Natural killer cell (primary cell): ENCODE data around the gene L3MBTL2. TPM values are rescaled to one million over a fixed set of nuclear protein-coding genes. Genes with fewer than 3 reads are reported as not detected.

ENCODE experiments used
- ATAC-seq, 3 donors: fragments of 150-1000 bp in 2 of 3; fragments of 200-7000 bp in 1 of 3; cut with Tn5 transposase; 1 replicate in 1 of 3; 2 replicates in 2 of 3; pipeline ENCODE4 v1.10.0; 2021; ENCODE audit warnings: mild to moderate bottlenecking in 2 of 3, moderate library complexity in 2 of 3
- DNase-seq, 2 donors: peaks; one replicate each; pipeline versions ENCODE4 v3.0.0 to v3.0.0-alpha.2; 2013 to 2021; ENCODE audit warnings: mixed read lengths in 1 of 2
- H3K27ac ChIP-seq: one replicate; pipeline ENCODE4 v1.5.1; 2013; ENCODE audit warnings: mild to moderate bottlenecking, low read length
- H3K27me3 ChIP-seq: one replicate; pipeline ENCODE4 v1.6.1; 2013; ENCODE audit warnings: low read length; ENCODE audit not compliant: control insufficient read depth, insufficient read depth
- H3K36me3 ChIP-seq: one replicate; pipeline ENCODE4 v1.6.1; 2013; ENCODE audit warnings: low read length; ENCODE audit not compliant: control insufficient read depth, insufficient read depth
- H3K4me1 ChIP-seq: one replicate; pipeline ENCODE4 v1.6.1; 2013; ENCODE audit warnings: low read length; ENCODE audit not compliant: control insufficient read depth, insufficient read depth
- H3K4me3 ChIP-seq: one replicate; pipeline ENCODE4 v1.5.1; 2013; ENCODE audit warnings: low read length
- H3K9me3 ChIP-seq: one replicate; pipeline ENCODE4 v1.6.1; 2013; ENCODE audit warnings: low read length; ENCODE audit not compliant: control insufficient read depth, insufficient read depth
- H3K27ac Mint-ChIP-seq, 2 donors: one replicate each; pipeline ENCODE4 v1.8.0; 2022; ENCODE audit warnings: mild to moderate bottlenecking in 2 of 2, mixed read lengths in 2 of 2, moderate library complexity in 1 of 2
- H3K27me3 Mint-ChIP-seq, 2 donors: one replicate each; pipeline ENCODE4 v1.8.0; 2022; ENCODE audit warnings: low read depth in 2 of 2, mixed read lengths in 2 of 2
- H3K36me3 Mint-ChIP-seq: one replicate; pipeline ENCODE4 v1.8.0; 2022; ENCODE audit warnings: mixed read lengths
- H3K4me1 Mint-ChIP-seq, 2 donors: one replicate each; pipeline ENCODE4 v1.8.0; 2022; ENCODE audit warnings: mixed read lengths in 2 of 2
- H3K4me3 Mint-ChIP-seq: one replicate; pipeline ENCODE4 v1.8.0; 2022; ENCODE audit warnings: mild to moderate bottlenecking, moderate library complexity, mixed read lengths
- H3K9me3 Mint-ChIP-seq, 2 donors: one replicate each; pipeline ENCODE4 v1.8.0; 2022; ENCODE audit warnings: mixed read lengths in 2 of 2
- CTCF ChIP-seq: fragments of 200-600 bp; IDR thresholded peaks from one replicate; pipeline ENCODE4 v1.8.0; 2022; ENCODE audit warnings: antibody characterized with exemption
- WGBS: methylation state at CpG from one replicate; pipeline ENCODE4 v1.1.7; 2013; ENCODE audit warnings: missing lambda C conversion rate; ENCODE audit not compliant: insufficient coverage; 5-methylcytosine and 5-hydroxymethylcytosine counted together
- intact Hi-C: fragments of 100-400 bp; cut with micrococcal nuclease; formaldehyde crosslinking; loops from one replicate; pipeline ENCODE4 v1.14.2; 2022
- total RNA-seq, 4 donors: library from RNA; stranded (reverse); fragments of 120-200 nt in 1 of 4; gene quantifications; one replicate each; pipeline versions ENCODE4 v1.2.3 to v1.2.4, GENCODE V29; 2013 to 2022

The L3MBTL2 gene
- total RNA-seq, 3 donors from 2014 or later (not counting 1 experiment from before 2014, with no cell fraction given): 25.2 to 32.1 (median 31.7) TPM

- Mint-ChIP-seq H3K4me1 (no peaks in the 10 kb centered on the region), H3K4me3 (no peak overlapping the region), H3K27me3 (no peaks in the 10 kb centered on the region), H3K27ac (no peak overlapping the region), H3K36me3 (no peaks in the 10 kb centered on the region), H3K9me3 (no peaks in the 10 kb centered on the region)
- H3K27me3 ChIP-seq: no peaks in the 10 kb centered on the region
- H3K36me3 ChIP-seq: peaks cover 48% of the 10 kb centered on the region
- no peak overlapping the region for H3K27ac ChIP-seq
- DNase-seq: no peak
- ATAC-seq: no peak
- intact Hi-C loops: no loop called here
- no peaks in the 10 kb centered on the region for H3K4me1 ChIP-seq
- no peak overlapping the region for H3K4me3 ChIP-seq
- 94% methylated on average over 19 of the region's 21 CpGs for WGBS
- H3K9me3 ChIP-seq: no peaks in the 10 kb centered on the region
- no peak for TF ChIP-seq CTCF
Measured at GRCh38 chr22:41245917-41246499, 40.9 kb downstream of the L3MBTL2 start.

GRCh38 chr22:41247703-41248102 lies 42.6 kb downstream of the L3MBTL2 start:
- H3K4me1 Mint-ChIP-seq: no peaks in the 10 kb centered on the region
- WGBS: 93% methylated on average over 7 of the region's 7 CpGs
- H3K36me3 ChIP-seq: peaks cover 62% of the 10 kb centered on the region

GRCh38 chr22:41248314-41248713 lies 43.2 kb downstream of the L3MBTL2 start:
- Histone ChIP-seq H3K27me3 (no peaks in the 10 kb centered on the region), H3K9me3 (no peaks in the 10 kb centered on the region), H3K36me3 (peaks cover 68% of the 10 kb centered on the region), H3K27ac (no peak overlapping the region), H3K4me1 (no peaks in the 10 kb centered on the region), H3K4me3 (no peak overlapping the region)
- no peak for ATAC-seq
- no peak for TF ChIP-seq CTCF
- DNase-seq: no peak
- Mint-ChIP-seq H3K4me3 (no peak overlapping the region), H3K36me3 (no peaks in the 10 kb centered on the region), H3K4me1 (no peaks in the 10 kb centered on the region), H3K27me3 (no peaks in the 10 kb centered on the region), H3K27ac (no peak overlapping the region), H3K9me3 (no peaks in the 10 kb centered on the region)
- WGBS: 98% methylated on average over 15 of the region's 15 CpGs
- intact Hi-C loops: no loop called here

More at GRCh38 chr22:41247703-41248102, 42.6 kb downstream of the L3MBTL2 start:
- intact Hi-C loops: no loop called here
- H3K36me3 Mint-ChIP-seq: no peaks in the 10 kb centered on the region
- no peak overlapping the region for H3K4me3 Mint-ChIP-seq
- no peak overlapping the region for H3K27ac Mint-ChIP-seq
- ATAC-seq (no peak), DNase-seq (no peak)
- H3K4me3 ChIP-seq: no peak overlapping the region
- H3K4me1 ChIP-seq: no peaks in the 10 kb centered on the region
- no peaks in the 10 kb centered on the region for H3K9me3 Mint-ChIP-seq
- H3K27ac ChIP-seq: no peak overlapping the region
- no peaks in the 10 kb centered on the region for H3K27me3 ChIP-seq
- no peaks in the 10 kb centered on the region for H3K27me3 Mint-ChIP-seq
- H3K9me3 ChIP-seq: no peaks in the 10 kb centered on the region
- no peak for TF ChIP-seq CTCF

- intact Hi-C loops: no loop called here
- WGBS: 96% methylated on average over 10 of the region's 10 CpGs
- no peak for ATAC-seq
- Histone ChIP-seq H3K4me1 (no peaks in the 10 kb centered on the region), H3K27ac (no peak overlapping the region), H3K36me3 (peaks cover 72% of the 10 kb centered on the region), H3K4me3 (no peak overlapping the region), H3K27me3 (no peaks in the 10 kb centered on the region), H3K9me3 (no peaks in the 10 kb centered on the region)
- H3K4me1 Mint-ChIP-seq: no peaks in the 10 kb centered on the region
- no peak for TF ChIP-seq CTCF
- no peak overlapping the region for H3K4me3 Mint-ChIP-seq
- H3K27me3 Mint-ChIP-seq: no peaks in the 10 kb centered on the region
- no peaks in the 10 kb centered on the region for H3K9me3 Mint-ChIP-seq
- no peaks in the 10 kb centered on the region for H3K36me3 Mint-ChIP-seq
- H3K27ac Mint-ChIP-seq: no peak overlapping the region
- no peak for DNase-seq
Measured at GRCh38 chr22:41248758-41249157, 43.6 kb downstream of the L3MBTL2 start.
